AG04450 (cell line): ENCODE measurements around the gene DAGLA. TPM values are rescaled to one million over a fixed set of nuclear protein-coding genes. Genes with fewer than 3 reads are reported as not detected.

ENCODE experiments used
- CTCF ChIA-PET: fragments of 300-600, 350-600 bp; formaldehyde crosslinking; extraction: SDS; loops from one replicate; lab custom pipeline; 2022; ENCODE audit warnings: antibody characterized with exemption, inconsistent platforms; lab: Charles Lee
- POLR2A ChIA-PET: fragments of 350-600 bp; formaldehyde crosslinking; extraction: SDS; loops from one replicate; lab custom pipeline; 2021; ENCODE audit warnings: antibody characterized with exemption, inconsistent platforms; lab: Yijun Ruan, JAX
- DNase-seq: peaks from one replicate; pipeline ENCODE4 v3.0.0-alpha.2; 2011; ENCODE audit warnings: low read depth, low spot score
- H3K27ac ChIP-seq: one replicate; pipeline ENCODE4 v1.5.1; 2012; ENCODE audit warnings: low read depth, low read length, control low read depth
- H3K27me3 ChIP-seq: one replicate; pipeline ENCODE4 v1.6.0; 2012; ENCODE audit warnings: low read length; ENCODE audit not compliant: control insufficient read depth, insufficient read depth
- H3K4me3 ChIP-seq: 2 replicates; pipeline ENCODE4 v1.5.1; 2011; ENCODE audit warnings: mild to moderate bottlenecking, low read depth, low read length, control low read depth
- H3K9me3 ChIP-seq: 2 replicates; pipeline ENCODE4 v1.5.1; 2012; ENCODE audit warnings: low read length; ENCODE audit not compliant: control insufficient read depth, insufficient read depth
- polyA plus RNA-seq: library from polyadenylated mRNA; depleted of rRNA; stranded (reverse); fragments of >200 nt; gene quantifications from 2 replicates; pipeline ENCODE4 v1.2.3, GENCODE V29; 2011
- TF ChIP-seq, protein P1 (sequence below): IDR thresholded peaks from 2 replicates; pipeline ENCODE4 v1.5.1; 2011; ENCODE audit warnings: low read depth, low read length, control low read depth, inconsistent platforms

The DAGLA gene
- polyA plus RNA-seq, 1 experiment: 1.1 TPM

DNA sequence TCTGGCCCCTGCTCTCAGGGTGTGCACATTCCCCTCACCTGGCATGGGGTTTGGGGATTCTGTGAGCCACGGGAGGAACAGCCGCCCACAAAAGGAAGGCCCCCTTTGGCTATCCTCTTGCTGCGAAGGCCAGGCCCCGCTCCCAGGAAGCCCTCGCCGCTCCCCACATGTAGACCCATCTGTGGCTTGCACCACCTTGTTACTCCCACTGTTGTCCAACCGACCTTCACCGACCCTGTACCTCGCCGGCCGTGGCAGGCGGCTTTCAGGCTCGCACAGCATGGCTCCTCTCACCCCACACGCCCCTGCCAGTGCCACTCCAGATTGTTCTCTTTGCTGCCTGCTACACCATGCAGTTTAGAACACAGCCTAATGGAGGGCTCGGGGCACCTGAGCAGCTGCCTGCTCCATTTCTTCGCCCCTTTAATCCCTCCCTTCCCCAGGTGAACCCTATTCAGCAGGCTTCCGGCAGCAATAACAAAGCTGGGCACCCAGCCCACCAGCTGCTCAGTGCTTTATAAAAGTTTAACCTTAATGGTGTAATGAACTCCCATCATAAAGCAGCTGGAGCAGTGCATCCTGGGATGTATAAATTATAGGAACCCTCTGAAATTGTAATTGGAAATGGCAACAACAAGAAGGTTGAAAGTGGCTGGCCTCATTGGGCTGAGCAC is 10.7 kb downstream of the DAGLA start:
- no peaks in the 10 kb centered on the region for H3K9me3 ChIP-seq
- ChIA-PET CTCF (interaction anchor here (1.4 kb wide), 1 partner anchor 43 kb away, joined by 4 read pairs; no protein-coding TSS in a partner anchor), POLR2A (no interaction called here)

DNA sequence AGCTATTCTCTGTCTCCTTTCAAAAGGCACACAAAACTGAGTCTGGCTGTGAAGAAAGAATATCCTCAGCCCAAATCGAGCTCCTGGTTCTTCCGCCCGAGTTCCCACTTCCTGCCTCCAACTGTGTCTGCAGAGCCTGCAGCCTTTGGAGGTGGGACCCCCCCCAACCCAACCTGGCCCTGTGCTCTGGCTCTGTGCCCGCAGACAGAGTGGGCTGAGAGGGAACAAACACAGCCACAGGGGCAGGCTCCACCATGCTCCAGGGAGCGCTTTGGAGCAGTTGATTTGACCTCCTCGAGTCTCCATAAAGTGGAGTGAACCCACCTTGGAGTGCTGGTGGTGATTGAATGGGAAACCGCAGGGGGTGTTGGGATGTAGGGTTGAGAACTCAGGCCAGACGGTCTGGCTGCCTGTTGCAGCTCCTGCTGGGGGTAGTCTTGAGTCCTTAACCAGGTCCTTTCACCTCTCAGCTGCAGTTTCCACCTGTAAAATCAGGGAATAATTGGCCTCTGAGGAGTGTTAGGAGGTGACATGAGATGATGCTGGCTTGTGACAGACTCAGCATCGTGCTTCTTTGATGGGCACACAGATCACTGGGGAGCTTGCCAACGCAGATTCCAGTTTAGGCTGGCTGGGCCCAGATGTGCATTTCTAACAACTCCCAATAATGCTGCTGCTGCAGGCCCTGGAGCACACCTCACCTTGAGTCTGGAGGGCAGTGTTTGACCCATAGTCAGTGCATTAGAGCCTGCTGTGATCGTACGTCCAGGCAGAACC is 11.4 kb downstream of the DAGLA start:
- DNase-seq: no peak
- TF ChIP-seq, protein P1, sequence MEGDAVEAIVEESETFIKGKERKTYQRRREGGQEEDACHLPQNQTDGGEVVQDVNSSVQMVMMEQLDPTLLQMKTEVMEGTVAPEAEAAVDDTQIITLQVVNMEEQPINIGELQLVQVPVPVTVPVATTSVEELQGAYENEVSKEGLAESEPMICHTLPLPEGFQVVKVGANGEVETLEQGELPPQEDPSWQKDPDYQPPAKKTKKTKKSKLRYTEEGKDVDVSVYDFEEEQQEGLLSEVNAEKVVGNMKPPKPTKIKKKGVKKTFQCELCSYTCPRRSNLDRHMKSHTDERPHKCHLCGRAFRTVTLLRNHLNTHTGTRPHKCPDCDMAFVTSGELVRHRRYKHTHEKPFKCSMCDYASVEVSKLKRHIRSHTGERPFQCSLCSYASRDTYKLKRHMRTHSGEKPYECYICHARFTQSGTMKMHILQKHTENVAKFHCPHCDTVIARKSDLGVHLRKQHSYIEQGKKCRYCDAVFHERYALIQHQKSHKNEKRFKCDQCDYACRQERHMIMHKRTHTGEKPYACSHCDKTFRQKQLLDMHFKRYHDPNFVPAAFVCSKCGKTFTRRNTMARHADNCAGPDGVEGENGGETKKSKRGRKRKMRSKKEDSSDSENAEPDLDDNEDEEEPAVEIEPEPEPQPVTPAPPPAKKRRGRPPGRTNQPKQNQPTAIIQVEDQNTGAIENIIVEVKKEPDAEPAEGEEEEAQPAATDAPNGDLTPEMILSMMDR: no peak
- Histone ChIP-seq H3K9me3 (no peaks in the 10 kb centered on the region), H3K4me3 (no peak overlapping the region), H3K27me3 (peaks cover 29% of the 10 kb centered on the region), H3K27ac (no peak overlapping the region)
- CTCF ChIA-PET: interaction anchor here (1.4 kb wide), 1 partner anchor 42 kb away, joined by 4 read pairs; no protein-coding TSS in a partner anchor
- POLR2A ChIA-PET: no interaction called here

More for the DNA sequence above, 10.7 kb downstream of the DAGLA start:
- TF ChIP-seq, protein P1: no peak
- DNase-seq: no peak
- Histone ChIP-seq H3K4me3 (no peak overlapping the region), H3K27me3 (peaks cover 36% of the 10 kb centered on the region), H3K27ac (no peak overlapping the region)

DNA sequence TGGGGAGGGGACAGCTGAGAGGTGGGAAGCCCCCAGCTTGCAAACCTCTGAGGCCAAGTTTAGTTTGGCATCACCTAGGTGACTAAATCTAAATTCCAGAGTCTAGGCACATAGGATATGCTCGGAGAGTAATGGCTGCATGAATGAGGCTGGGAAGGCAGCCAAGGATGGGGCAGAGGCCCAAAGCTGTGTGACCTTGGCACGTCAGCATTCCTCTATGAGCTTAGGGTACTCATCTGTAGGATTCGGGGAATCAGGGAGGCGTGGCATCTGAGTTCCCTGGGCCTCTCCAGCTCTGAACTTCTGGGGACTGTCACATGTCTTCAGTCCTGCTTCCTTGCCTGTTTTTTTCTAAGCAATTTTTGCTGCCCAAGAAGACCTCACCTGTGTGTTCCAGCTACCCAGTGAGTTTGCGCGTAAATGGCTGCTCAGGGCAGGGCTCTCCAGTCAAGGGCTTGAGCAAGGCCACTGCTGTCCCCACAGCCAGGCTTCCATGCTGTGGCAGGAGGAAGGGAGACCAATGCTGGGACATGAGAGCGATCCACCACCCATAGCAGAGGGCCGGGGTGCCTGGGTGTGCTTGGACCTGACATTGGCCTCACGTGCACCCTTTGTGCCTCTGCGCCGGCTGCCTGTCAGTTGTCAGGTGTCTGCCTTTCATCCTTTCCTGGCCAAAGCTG is 13.9 kb downstream of the DAGLA start:
- no peaks in the 10 kb centered on the region; the same call in 1 of the 2 replicates for H3K9me3 ChIP-seq
- DNase-seq: no peak
- no peak overlapping the region for H3K4me3 ChIP-seq
- ChIA-PET CTCF (interaction anchor here (1.4 kb wide), 1 partner anchor 39 kb away, joined by 4 read pairs; no protein-coding TSS in a partner anchor), POLR2A (no interaction called here)
- TF ChIP-seq, protein P1: no peak
- H3K27ac ChIP-seq: no peak overlapping the region
- peaks cover 18% of the 10 kb centered on the region for H3K27me3 ChIP-seq

DNA sequence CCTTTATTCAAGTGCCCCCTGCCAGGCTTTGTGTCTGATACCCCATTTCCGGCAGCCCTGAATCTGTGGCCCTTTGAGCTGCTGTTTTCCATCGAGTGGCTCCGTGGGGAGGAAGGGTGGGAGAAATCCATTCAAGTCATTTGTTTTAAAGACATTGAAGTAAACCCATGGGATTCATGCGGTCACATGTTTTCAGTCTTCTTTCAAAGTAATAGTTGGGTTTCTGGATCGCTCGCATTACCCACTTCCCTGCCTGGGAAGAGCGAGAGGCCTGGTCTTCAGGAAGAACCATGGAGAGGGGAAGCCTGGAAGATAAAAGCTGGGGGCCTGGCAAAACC is 14.4 kb downstream of the DAGLA start:
- ChIA-PET CTCF (interaction anchor here (1.4 kb wide), 1 partner anchor 39 kb away, joined by 4 read pairs; no protein-coding TSS in a partner anchor), POLR2A (no interaction called here)
- peaks cover 18% of the 10 kb centered on the region for H3K27me3 ChIP-seq
- DNase-seq: no peak
- no peaks in the 10 kb centered on the region; the same call in 1 of the 2 replicates for H3K9me3 ChIP-seq
- H3K27ac ChIP-seq: no peak overlapping the region
- H3K4me3 ChIP-seq: no peak overlapping the region
- TF ChIP-seq, protein P1: no peak
